LoVo (cell line): Measurements from ENCODE around the gene PICK1.
"Not testable (repeated sequence)": the region's sequence is repeated elsewhere in the genome, so short reads cannot be mapped to it uniquely, and the experiment has no call there.

Experiments used
- DNase-seq: peaks from one replicate; pipeline ENCODE4 v3.0.0-alpha.2; 2016; ENCODE audit warnings: low spot score

Gene PICK1

GRCh38 chr22:38074181-38075104 lies 17.2 kb downstream of the PICK1 start:
- no peak for DNase-seq

- DNase-seq = no peak
These were observed 18.1 kb downstream of the PICK1 start for GRCh38 chr22:38075105-38075825.

GRCh38 chr22:38075961-38076360 lies 18.8 kb downstream of the PICK1 start:
- no peak for DNase-seq

GRCh38 chr22:38077096-38077495 lies 19.9 kb downstream of the PICK1 start:
- DNase-seq = no peak

GRCh38 chr22:38077595-38077994 lies 20.4 kb downstream of the PICK1 start:
- DNase-seq = no peak

GRCh38 chr22:38078046-38078840 lies 21.0 kb downstream of the PICK1 start:
- DNase-seq = no peak

- DNase-seq = not testable (repeated sequence)
These were observed 22.0 kb downstream of the PICK1 start for GRCh38 chr22:38079208-38079607.

GRCh38 chr22:38079804-38080203 lies 22.6 kb downstream of the PICK1 start:
- DNase-seq = no peak

- no peak for DNase-seq
These were observed 23.3 kb downstream of the PICK1 start for GRCh38 chr22:38080474-38080849.

GRCh38 chr22:38080850-38081635 lies 23.8 kb downstream of the PICK1 start:
- DNase-seq = no peak

- DNase-seq = no peak
These were observed 24.4 kb downstream of the PICK1 start for GRCh38 chr22:38081636-38081940.

GRCh38 chr22:38081941-38082828 lies 25.0 kb downstream of the PICK1 start:
- DNase-seq = no peak

- DNase-seq = no peak
These were observed 25.9 kb downstream of the PICK1 start for GRCh38 chr22:38082986-38083710.

- no peak for DNase-seq
These were observed 26.9 kb downstream of the PICK1 start, which contains the start of gene SLC16A8 for GRCh38 chr22:38083931-38084631. TSS of gene SLC16A8 (minus strand) at chr22:38084184. CDS start at chr22:38082873, 1,311 bp downstream.

GRCh38 chr22:38085056-38085455 lies 27.9 kb downstream of the PICK1 start:
- DNase-seq = no peak

GRCh38 chr22:38085501-38085900 lies 28.3 kb downstream of the PICK1 start:
- no peak for DNase-seq

GRCh38 chr22:38086001-38086845 lies 29.0 kb downstream of the PICK1 start:
- no peak for DNase-seq

- no peak for DNase-seq
These were observed 29.7 kb downstream of the PICK1 start for GRCh38 chr22:38086942-38087341.
